Measurements from ENCODE around the gene OSBPL10. TPM values are rescaled to one million over a fixed set of nuclear protein-coding genes. Genes with fewer than 3 reads are reported as not detected.

Gene OSBPL10
- total and polyA plus RNA-seq, 2 of the 4 experiments (the other 2 are of a cell fraction), result 9.5 to 10.1 TPM

DNA sequence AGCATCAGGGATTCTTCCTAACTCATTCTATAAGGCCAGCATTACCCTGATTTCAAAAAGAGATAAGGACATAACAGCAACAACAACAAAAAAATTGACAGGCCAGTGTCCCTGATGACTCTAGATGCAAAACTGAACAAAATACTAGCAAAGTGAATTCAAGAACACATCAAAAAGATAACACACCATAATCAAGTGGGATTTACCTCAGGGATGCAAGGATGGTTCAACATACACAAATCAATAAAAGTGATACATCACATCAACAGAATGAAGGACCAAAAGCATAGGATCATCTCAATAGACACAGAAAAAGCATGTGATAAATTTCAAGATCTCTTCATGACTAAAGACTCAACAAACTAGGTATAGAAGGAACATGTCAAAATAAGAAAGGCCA lies 328.8 kb downstream of the OSBPL10 start:
- no peak for ATAC-seq (ENCODE audit: low read depth)
- Histone ChIP-seq H3K9ac (ENCODE audit: low read depth, low read length) (no peak overlapping the region), H3K23ac (ENCODE audit: low read depth, low read length) (no peak overlapping the region), H2BK20ac (ENCODE audit: low read depth, low read length) (no peak overlapping the region), H3K4me3 (ENCODE audit: insufficient read depth, low read depth, low read length) (no peak overlapping the region), H2AFZ (replicated peaks; ENCODE audit: low read length, poor library complexity) (no peak overlapping the region), H3K18ac (ENCODE audit: low read depth, low read length) (no peak overlapping the region), H2AK9ac (replicated peaks; ENCODE audit: low read depth, low read length, poor library complexity) (no peak overlapping the region), H2AK5ac (ENCODE audit: low read depth, low read length) (no peak overlapping the region), H3K9me3 (ENCODE audit: control insufficient read depth, insufficient read depth, low read length) (peaks cover 32% of the 10 kb centered on the region), H3K79me1 (ENCODE audit: low read depth in 1 of 2, low read length in 2 of 2) (no peaks in the 10 kb centered on the region), H4K91ac (ENCODE audit: insufficient read depth, low read depth, low read length) (no peak overlapping the region), H3K14ac (replicated peaks; ENCODE audit: low read depth, low read length) (no peak overlapping the region), H4K8ac (ENCODE audit: low read depth in 2 of 2, low read length in 2 of 2) (no peak overlapping the region), H4K20me1 (ENCODE audit: insufficient read depth, low read length) (no peaks in the 10 kb centered on the region), H3K36me3 (ENCODE audit: control insufficient read depth, insufficient read depth, low read length) (peaks cover 11% of the 10 kb centered on the region), H3K4me1 (ENCODE audit: control insufficient read depth, insufficient read depth, low read length) (no peaks in the 10 kb centered on the region), H3K56ac (ENCODE audit: extremely low read depth, insufficient read depth, low read length) (no peak overlapping the region), H3K27me3 (ENCODE audit: control insufficient read depth, insufficient read depth, low read length) (no peaks in the 10 kb centered on the region), H3K4me2 (ENCODE audit: low read depth, low read length) (no peak overlapping the region), H3K27ac (ENCODE audit: insufficient read depth, low read length) (no peak overlapping the region), H3K9me1 (ENCODE audit: insufficient read depth, low read length) (no peaks in the 10 kb centered on the region), H3K4ac (ENCODE audit: low read depth, low read length) (no peak overlapping the region), H2BK15ac (ENCODE audit: low read depth, low read length) (no peak overlapping the region), H4K5ac (ENCODE audit: low read depth, low read length) (no peak overlapping the region), H2BK5ac (ENCODE audit: low read depth, low read length, poor library complexity, severe bottlenecking) (no peak overlapping the region), H2BK120ac (ENCODE audit: low read depth, low read length) (no peak overlapping the region)
- ChIA-PET CTCF (no interaction called here), POLR2A (ENCODE audit: unreplicated experiment) (no interaction called here)
- TF ChIP-seq SMC3 (IDR thresholded peaks at IDR 0.05; ENCODE audit: low read depth, low read length), result no peak
- TF ChIP-seq, protein P1, sequence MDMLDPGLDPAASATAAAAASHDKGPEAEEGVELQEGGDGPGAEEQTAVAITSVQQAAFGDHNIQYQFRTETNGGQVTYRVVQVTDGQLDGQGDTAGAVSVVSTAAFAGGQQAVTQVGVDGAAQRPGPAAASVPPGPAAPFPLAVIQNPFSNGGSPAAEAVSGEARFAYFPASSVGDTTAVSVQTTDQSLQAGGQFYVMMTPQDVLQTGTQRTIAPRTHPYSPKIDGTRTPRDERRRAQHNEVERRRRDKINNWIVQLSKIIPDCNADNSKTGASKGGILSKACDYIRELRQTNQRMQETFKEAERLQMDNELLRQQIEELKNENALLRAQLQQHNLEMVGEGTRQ (IDR thresholded peaks at IDR 0.05; ENCODE audit: low read depth, low read length), result no peak
- no peak for TF ChIP-seq RCOR1 (IDR thresholded peaks at IDR 0.05; ENCODE audit: insufficient replicate concordance, low read length)
- no peak for TF ChIP-seq BHLHE40 (IDR thresholded peaks at IDR 0.05; ENCODE audit: low read depth, low read length)
- no peak for TF ChIP-seq RAD21 (IDR thresholded peaks at IDR 0.05; ENCODE audit: low read length)
- no peak for DNase-seq
- dilution Hi-C loops (cut with HindIII; ENCODE audit: low sequenced_read_pairs, unreplicated experiment), result no loop called here
- intact Hi-C loops (cut with micrococcal nuclease), result no loop called here
- no TSS peak for BruUV-seq (replicated peaks)
- in situ Hi-C loops (cut with MboI; ENCODE audit: low sequenced_read_pairs), result no loop called here
